Measurements from ENCODE around the gene LY6G6F.

Gene LY6G6F

GRCh38 chr6:31681135-31681671 lies 25.5 kb upstream of the LY6G6F start:
- Mint-ChIP-seq H3K27ac (peak overlapping the region; percentile 65 to 75 (median 73)), H3K36me3 (ENCODE audit: low read depth) (peaks cover 13% of the 10 kb centered on the region), H3K27me3 (ENCODE audit: low read depth) (no peaks in the 10 kb centered on the region), H3K9me3 (no peaks in the 10 kb centered on the region), H3K4me1 (peaks cover 26% of the 10 kb centered on the region), H3K4me3 (peak overlapping the region; percentile 82 to 83 (median 83))
- no peak for TF ChIP-seq CTCF (IDR thresholded peaks at IDR 0.05; ENCODE audit: unreplicated experiment in 3 of 3)

DNA sequence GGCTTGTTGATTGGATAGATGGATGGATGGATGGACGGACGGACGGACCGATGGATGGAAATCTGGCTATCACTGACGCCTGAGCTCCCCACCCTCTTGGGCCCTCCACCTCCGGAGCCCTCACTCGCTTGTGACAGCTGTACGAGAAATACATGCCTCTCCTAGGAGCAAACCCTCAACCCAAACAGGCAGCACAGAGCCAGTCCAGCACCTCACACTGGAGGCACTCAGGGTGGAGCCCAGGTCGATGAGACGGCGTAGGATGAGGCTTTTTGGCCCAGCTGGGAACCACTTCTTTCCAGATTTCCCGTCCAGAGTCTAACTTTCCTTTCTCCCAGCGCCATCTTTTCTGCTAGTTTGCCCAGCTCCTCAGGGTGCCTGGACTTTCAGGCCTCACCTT lies 23.1 kb upstream of the LY6G6F start:
- Mint-ChIP-seq H3K27ac (peak overlapping the region; percentile 31 to 69 (median 48)), H3K9me3 (no peaks in the 10 kb centered on the region), H3K36me3 (ENCODE audit: low read depth) (peaks cover 31% of the 10 kb centered on the region), H3K4me3 (peak overlapping the region; percentile 79 to 83 (median 80)), H3K4me1 (peaks cover 33% of the 10 kb centered on the region), H3K27me3 (ENCODE audit: low read depth) (no peaks in the 10 kb centered on the region)
- TF ChIP-seq CTCF (IDR thresholded peaks at IDR 0.05; ENCODE audit: unreplicated experiment in 3 of 3), result no peak

- Mint-ChIP-seq H3K4me3 (no peak overlapping the region), H3K27ac (no peak overlapping the region), H3K9me3 (no peaks in the 10 kb centered on the region), H3K4me1 (peaks cover 21% of the 10 kb centered on the region), H3K27me3 (ENCODE audit: low read depth) (no peaks in the 10 kb centered on the region), H3K36me3 (ENCODE audit: low read depth) (peaks cover 46% of the 10 kb centered on the region)
- no peak for TF ChIP-seq CTCF (IDR thresholded peaks at IDR 0.05; ENCODE audit: unreplicated experiment in 3 of 3)
Observed at GRCh38 chr6:31686483-31686882, 20.2 kb upstream of the LY6G6F start.

GRCh38 chr6:31687321-31687720 lies 19.3 kb upstream of the LY6G6F start:
- Mint-ChIP-seq H3K4me3 (no peak overlapping the region), H3K36me3 (ENCODE audit: low read depth) (peaks cover 52% of the 10 kb centered on the region), H3K9me3 (no peaks in the 10 kb centered on the region), H3K27ac (peak overlapping the region in 1 of 3 experiments; percentile 37), H3K4me1 (peaks cover 18% of the 10 kb centered on the region), H3K27me3 (ENCODE audit: low read depth) (no peaks in the 10 kb centered on the region)
- no peak for TF ChIP-seq CTCF (IDR thresholded peaks at IDR 0.05; ENCODE audit: unreplicated experiment in 3 of 3)

DNA sequence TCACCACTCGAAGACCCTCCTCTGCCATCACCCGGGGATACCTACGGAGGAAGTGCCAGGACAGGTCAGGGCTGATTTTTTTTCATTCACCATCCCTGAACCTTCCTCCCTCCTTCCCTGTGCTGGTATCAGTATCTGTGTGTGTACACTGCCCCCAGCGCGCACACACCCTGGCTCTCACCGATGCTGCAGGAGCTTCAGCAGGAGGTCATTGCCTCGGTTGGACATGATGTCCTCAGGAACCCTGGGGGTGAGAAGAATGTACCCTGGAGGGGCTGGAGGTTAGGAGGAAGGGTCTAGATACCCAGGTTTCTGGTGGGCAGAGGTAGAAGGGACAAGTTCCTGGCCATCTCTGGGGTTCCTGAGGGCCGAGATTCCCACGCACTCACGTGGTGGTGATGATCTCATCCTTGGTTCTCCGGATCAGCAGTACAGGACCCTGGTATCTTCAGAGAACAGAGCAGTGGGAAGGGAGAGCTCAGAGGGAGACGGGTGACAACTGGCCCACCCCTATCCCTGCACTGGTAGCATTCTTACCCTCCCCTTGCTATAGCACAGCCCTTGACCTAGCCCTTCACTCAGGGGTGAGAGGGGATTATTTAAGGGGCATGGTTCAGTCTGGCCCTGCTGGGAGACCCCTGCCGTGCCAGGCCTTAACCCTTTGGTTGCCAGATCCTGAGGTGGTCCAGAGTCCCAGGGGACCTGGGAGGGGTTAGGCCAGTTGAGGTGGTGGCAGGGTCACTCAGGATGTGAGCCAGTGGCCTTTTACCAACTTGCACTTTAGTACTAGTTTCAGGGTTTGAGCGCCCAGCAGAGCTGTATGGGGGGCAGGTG lies 18.6 kb upstream of the LY6G6F start:
- no peak for TF ChIP-seq CTCF (IDR thresholded peaks at IDR 0.05; ENCODE audit: unreplicated experiment in 3 of 3)
- no peaks in the 10 kb centered on the region for H3K9me3 Mint-ChIP-seq
- H3K4me1 Mint-ChIP-seq, result peaks cover 17% of the 10 kb centered on the region
- no peaks in the 10 kb centered on the region for H3K27me3 Mint-ChIP-seq (ENCODE audit: low read depth)
- H3K27ac Mint-ChIP-seq, result no peak overlapping the region
- peaks cover 59% of the 10 kb centered on the region for H3K36me3 Mint-ChIP-seq (ENCODE audit: low read depth)
- H3K4me3 Mint-ChIP-seq, result no peak overlapping the region

All from nephron (organoid).